ENCODE results near the gene GSTM1.

DNA sequence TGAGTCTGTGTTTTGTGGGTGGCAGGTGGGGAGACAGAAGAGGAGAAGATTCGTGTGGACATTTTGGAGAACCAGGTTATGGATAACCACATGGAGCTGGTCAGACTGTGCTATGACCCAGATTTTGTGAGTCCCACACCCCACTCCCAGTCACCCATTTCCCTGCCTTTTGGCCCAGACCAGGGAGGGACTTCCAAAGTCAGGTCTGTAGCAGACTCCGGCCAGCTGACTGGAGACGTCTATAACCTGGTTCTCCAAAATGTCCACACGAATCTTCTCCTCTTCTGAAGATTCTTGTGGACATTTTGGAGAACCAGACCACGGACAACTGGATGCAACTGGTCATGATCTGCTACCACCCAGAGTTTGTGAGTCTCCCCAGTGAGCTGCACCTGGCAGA lies 26.0 kb downstream of the GSTM1 start:
- no peak for TF ChIP-seq SIN3A (IDR thresholded peaks at IDR 0.05; ENCODE audit: borderline replicate concordance, insufficient read depth, low read length)
- no peak for TF ChIP-seq POLR2AphosphoS5 (IDR thresholded peaks at IDR 0.05; ENCODE audit: low read depth, low read length)
- TF ChIP-seq, protein P1, sequence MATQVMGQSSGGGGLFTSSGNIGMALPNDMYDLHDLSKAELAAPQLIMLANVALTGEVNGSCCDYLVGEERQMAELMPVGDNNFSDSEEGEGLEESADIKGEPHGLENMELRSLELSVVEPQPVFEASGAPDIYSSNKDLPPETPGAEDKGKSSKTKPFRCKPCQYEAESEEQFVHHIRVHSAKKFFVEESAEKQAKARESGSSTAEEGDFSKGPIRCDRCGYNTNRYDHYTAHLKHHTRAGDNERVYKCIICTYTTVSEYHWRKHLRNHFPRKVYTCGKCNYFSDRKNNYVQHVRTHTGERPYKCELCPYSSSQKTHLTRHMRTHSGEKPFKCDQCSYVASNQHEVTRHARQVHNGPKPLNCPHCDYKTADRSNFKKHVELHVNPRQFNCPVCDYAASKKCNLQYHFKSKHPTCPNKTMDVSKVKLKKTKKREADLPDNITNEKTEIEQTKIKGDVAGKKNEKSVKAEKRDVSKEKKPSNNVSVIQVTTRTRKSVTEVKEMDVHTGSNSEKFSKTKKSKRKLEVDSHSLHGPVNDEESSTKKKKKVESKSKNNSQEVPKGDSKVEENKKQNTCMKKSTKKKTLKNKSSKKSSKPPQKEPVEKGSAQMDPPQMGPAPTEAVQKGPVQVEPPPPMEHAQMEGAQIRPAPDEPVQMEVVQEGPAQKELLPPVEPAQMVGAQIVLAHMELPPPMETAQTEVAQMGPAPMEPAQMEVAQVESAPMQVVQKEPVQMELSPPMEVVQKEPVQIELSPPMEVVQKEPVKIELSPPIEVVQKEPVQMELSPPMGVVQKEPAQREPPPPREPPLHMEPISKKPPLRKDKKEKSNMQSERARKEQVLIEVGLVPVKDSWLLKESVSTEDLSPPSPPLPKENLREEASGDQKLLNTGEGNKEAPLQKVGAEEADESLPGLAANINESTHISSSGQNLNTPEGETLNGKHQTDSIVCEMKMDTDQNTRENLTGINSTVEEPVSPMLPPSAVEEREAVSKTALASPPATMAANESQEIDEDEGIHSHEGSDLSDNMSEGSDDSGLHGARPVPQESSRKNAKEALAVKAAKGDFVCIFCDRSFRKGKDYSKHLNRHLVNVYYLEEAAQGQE (IDR thresholded peaks at IDR 0.05; ENCODE audit: insufficient read depth in 1 of 2, low read depth in 2 of 2, low read length in 2 of 2) = no peak

Data from PFSK-1 (cell line).